ENCODE measurements around the gene MRPL55. TPM values are rescaled to one million over a fixed set of nuclear protein-coding genes. Genes with fewer than 3 reads are reported as not detected.

The MRPL55 gene
- total and polyA plus RNA-seq, 2 of the 13 experiments (the other 11 are each of a cell fraction or from before 2014, with no cell fraction given) = 58.6 to 92.9 TPM

DNA sequence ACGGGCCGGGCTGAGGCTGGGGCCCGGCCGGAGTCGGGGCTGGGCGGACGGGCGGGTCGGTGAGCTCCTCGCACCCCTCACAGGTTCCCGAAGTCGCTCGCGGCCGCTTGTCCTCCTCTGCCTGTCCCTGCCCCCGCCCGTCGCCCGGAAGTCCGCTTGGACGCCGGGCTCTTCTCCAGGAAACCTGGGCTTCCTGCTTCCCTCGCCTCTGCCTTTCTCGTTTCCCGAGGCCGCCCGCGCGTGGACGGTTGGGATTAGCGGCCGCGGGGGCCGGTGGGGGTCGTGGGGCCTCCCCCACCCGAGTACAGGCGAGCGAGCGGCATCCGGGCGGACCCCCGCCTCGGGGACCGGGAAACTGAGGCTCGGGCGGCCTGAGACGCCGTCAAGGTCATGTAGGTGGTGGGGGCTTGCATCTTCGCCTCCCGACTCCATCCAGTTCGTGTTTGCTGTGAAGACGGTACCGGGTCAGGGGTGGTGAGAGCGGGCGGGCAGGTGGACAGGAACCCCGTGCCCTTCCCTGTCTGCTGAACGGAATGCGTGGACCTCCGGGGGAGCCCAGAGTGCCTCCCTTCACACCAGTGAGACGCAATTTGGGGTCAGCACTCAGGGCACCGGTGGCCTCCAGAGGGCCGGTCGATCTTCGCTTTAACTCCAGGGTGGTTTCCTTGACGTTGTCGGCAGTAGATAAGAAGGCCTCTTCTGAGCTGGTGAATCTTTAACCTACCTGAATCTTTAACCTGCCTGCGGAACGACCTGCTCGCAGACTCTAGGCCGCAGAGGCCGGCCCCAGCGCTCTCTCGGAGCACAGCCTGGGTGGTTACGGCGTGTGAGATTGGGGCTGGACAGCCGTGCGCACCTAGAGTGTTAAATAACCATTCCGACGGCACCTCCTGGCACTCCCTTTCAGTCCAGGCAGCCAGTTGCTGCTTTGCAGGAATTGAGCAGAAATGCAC lies 25.9 kb downstream of the MRPL55 start (continued):
- TF ChIP-seq WIZ (CRISPR knock-in tag; IDR thresholded peaks at IDR 0.05) = no peak
- TF ChIP-seq MZF1 (CRISPR knock-in tag; IDR thresholded peaks at IDR 0.05; ENCODE audit: borderline replicate concordance) = no peak
- TF ChIP-seq, protein P1, sequence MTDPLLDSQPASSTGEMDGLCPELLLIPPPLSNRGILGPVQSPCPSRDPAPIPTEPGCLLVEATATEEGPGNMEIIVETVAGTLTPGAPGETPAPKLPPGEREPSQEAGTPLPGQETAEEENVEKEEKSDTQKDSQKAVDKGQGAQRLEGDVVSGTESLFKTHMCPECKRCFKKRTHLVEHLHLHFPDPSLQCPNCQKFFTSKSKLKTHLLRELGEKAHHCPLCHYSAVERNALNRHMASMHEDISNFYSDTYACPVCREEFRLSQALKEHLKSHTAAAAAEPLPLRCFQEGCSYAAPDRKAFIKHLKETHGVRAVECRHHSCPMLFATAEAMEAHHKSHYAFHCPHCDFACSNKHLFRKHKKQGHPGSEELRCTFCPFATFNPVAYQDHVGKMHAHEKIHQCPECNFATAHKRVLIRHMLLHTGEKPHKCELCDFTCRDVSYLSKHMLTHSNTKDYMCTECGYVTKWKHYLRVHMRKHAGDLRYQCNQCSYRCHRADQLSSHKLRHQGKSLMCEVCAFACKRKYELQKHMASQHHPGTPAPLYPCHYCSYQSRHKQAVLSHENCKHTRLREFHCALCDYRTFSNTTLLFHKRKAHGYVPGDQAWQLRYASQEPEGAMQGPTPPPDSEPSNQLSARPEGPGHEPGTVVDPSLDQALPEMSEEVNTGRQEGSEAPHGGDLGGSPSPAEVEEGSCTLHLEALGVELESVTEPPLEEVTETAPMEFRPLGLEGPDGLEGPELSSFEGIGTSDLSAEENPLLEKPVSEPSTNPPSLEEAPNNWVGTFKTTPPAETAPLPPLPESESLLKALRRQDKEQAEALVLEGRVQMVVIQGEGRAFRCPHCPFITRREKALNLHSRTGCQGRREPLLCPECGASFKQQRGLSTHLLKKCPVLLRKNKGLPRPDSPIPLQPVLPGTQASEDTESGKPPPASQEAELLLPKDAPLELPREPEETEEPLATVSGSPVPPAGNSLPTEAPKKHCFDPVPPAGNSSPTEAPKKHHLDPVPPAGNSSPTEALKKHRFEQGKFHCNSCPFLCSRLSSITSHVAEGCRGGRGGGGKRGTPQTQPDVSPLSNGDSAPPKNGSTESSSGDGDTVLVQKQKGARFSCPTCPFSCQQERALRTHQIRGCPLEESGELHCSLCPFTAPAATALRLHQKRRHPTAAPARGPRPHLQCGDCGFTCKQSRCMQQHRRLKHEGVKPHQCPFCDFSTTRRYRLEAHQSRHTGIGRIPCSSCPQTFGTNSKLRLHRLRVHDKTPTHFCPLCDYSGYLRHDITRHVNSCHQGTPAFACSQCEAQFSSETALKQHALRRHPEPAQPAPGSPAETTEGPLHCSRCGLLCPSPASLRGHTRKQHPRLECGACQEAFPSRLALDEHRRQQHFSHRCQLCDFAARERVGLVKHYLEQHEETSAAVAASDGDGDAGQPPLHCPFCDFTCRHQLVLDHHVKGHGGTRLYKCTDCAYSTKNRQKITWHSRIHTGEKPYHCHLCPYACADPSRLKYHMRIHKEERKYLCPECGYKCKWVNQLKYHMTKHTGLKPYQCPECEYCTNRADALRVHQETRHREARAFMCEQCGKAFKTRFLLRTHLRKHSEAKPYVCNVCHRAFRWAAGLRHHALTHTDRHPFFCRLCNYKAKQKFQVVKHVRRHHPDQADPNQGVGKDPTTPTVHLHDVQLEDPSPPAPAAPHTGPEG (CRISPR knock-in tag; IDR thresholded peaks at IDR 0.05) = no peak
- no peak for TF ChIP-seq ZNF207 (IDR thresholded peaks at IDR 0.05; ENCODE audit: borderline replicate concordance)
- TF ChIP-seq ZBTB42 (CRISPR knock-in tag; IDR thresholded peaks at IDR 0.05) = no peak
- peak; percentile 5; the same call in 1 of the 2 replicates for TF ChIP-seq HOXD1 (CRISPR knock-in tag; IDR thresholded peaks at IDR 0.05)
- no peak for TF ChIP-seq ZNF652 (CRISPR knock-in tag; IDR thresholded peaks at IDR 0.05; ENCODE audit: borderline replicate concordance, low read depth)
- no peak; the same call in 1 of the 2 replicates for TF ChIP-seq NR2C2 (CRISPR knock-in tag; IDR thresholded peaks at IDR 0.05; ENCODE audit: borderline replicate concordance)
- peak; percentile 36; the same call in 1 of the 2 replicates for TF ChIP-seq KDM2A (CRISPR knock-in tag; IDR thresholded peaks at IDR 0.05; ENCODE audit: borderline replicate concordance, low read depth)
- TF ChIP-seq RFX3 (CRISPR knock-in tag; IDR thresholded peaks at IDR 0.05) = no peak
- no peak for TF ChIP-seq SOX6 (IDR thresholded peaks at IDR 0.05)
- no peak for TF ChIP-seq SOX6 (CRISPR knock-in tag; IDR thresholded peaks at IDR 0.05)
- no peak for TF ChIP-seq MIXL1 (CRISPR knock-in tag; IDR thresholded peaks at IDR 0.05)
- TF ChIP-seq ZNF234 (CRISPR knock-in tag; conservative IDR thresholded peaks at IDR 0.05) = no peak
- TF ChIP-seq ARNTL (CRISPR knock-in tag; IDR thresholded peaks at IDR 0.05) = peak; percentile 50; the same call in 1 of the 2 replicates
- TF ChIP-seq, protein P2, sequence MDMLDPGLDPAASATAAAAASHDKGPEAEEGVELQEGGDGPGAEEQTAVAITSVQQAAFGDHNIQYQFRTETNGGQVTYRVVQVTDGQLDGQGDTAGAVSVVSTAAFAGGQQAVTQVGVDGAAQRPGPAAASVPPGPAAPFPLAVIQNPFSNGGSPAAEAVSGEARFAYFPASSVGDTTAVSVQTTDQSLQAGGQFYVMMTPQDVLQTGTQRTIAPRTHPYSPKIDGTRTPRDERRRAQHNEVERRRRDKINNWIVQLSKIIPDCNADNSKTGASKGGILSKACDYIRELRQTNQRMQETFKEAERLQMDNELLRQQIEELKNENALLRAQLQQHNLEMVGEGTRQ (IDR thresholded peaks at IDR 0.05; ENCODE audit: low read depth, low read length) = no peak
- TF ChIP-seq, protein P2 (CRISPR knock-in tag; IDR thresholded peaks at IDR 0.05; ENCODE audit: borderline replicate concordance) = 0 out of 2 replicates have a peak, but pooled peaks have one; percentile 41
- TF ChIP-seq CENPX (CRISPR knock-in tag; IDR thresholded peaks at IDR 0.05) = no peak
- no peak; the same call in 1 of the 2 replicates for TF ChIP-seq ZNF253 (CRISPR knock-in tag; IDR thresholded peaks at IDR 0.05; ENCODE audit: borderline replicate concordance)
- no peak for TF ChIP-seq HCFC1 (IDR thresholded peaks at IDR 0.05; ENCODE audit: low read depth, low read length)

All from HepG2 (cell line).